Midbrain (tissue), 1 donor: ENCODE data around the gene ADGRL3.

Experiments
- DNase-seq: peaks from one replicate; lab custom pipeline; 2025; lab: John Stamatoyannopoulos, UW

The ADGRL3 gene

GRCh38 chr4:61995717-61996340 lies 795.7 kb downstream of the ADGRL3 start:
- no peak for DNase-seq

GRCh38 chr4:61996943-61997342 lies 796.8 kb downstream of the ADGRL3 start:
- DNase-seq: no peak

GRCh38 chr4:61997831-61998230 lies 797.7 kb downstream of the ADGRL3 start:
- DNase-seq: no peak

GRCh38 chr4:62003695-62004094 lies 803.6 kb downstream of the ADGRL3 start:
- DNase-seq: no peak

- DNase-seq: no peak
Measured at GRCh38 chr4:62004881-62005280, 804.8 kb downstream of the ADGRL3 start.

GRCh38 chr4:62006108-62006507 lies 806.0 kb downstream of the ADGRL3 start:
- DNase-seq: no peak

GRCh38 chr4:62015043-62015739 lies 815.1 kb downstream of the ADGRL3 start:
- no peak for DNase-seq

GRCh38 chr4:62018537-62018936 lies 818.4 kb downstream of the ADGRL3 start:
- DNase-seq: no peak

GRCh38 chr4:62023633-62024032 lies 823.5 kb downstream of the ADGRL3 start:
- DNase-seq: no peak

GRCh38 chr4:62028745-62029144 lies 828.6 kb downstream of the ADGRL3 start:
- DNase-seq: no peak

GRCh38 chr4:62030958-62031357 lies 830.8 kb downstream of the ADGRL3 start:
- no peak for DNase-seq

- DNase-seq: no peak
Measured at GRCh38 chr4:62037571-62037970, 837.4 kb downstream of the ADGRL3 start.

GRCh38 chr4:62051332-62051731 lies 851.2 kb downstream of the ADGRL3 start:
- no peak for DNase-seq

- no peak for DNase-seq
Measured at GRCh38 chr4:62053974-62054373, 853.8 kb downstream of the ADGRL3 start.

- DNase-seq: no peak
Measured at GRCh38 chr4:62057031-62057430, 856.9 kb downstream of the ADGRL3 start.

GRCh38 chr4:62058571-62058970 lies 858.4 kb downstream of the ADGRL3 start:
- no peak for DNase-seq

- no peak for DNase-seq
Measured at GRCh38 chr4:62070291-62070852, 870.2 kb downstream of the ADGRL3 start.

- DNase-seq: no peak
Measured at GRCh38 chr4:62075089-62075488, 875.0 kb downstream of the ADGRL3 start.

- DNase-seq: no peak
Measured at GRCh38 chr4:62075521-62075920, 875.4 kb downstream of the ADGRL3 start.

- no peak for DNase-seq
Measured at GRCh38 chr4:62077406-62077805, 877.3 kb downstream of the ADGRL3 start.

- no peak for DNase-seq
Measured at GRCh38 chr4:62080431-62080830, 880.3 kb downstream of the ADGRL3 start.

- DNase-seq: no peak
Measured at GRCh38 chr4:62087706-62088105, 887.6 kb downstream of the ADGRL3 start.

GRCh38 chr4:62093735-62094134 lies 893.6 kb downstream of the ADGRL3 start:
- DNase-seq: no peak

- DNase-seq: no peak
Measured at GRCh38 chr4:62096881-62097280, 896.8 kb downstream of the ADGRL3 start.
